ENCODE measurements around the gene TSKU.

GRCh38 chr11:76824980-76825725 is 42.0 kb downstream of the TSKU start:
- TF ChIP-seq CTCF (IDR thresholded peaks at IDR 0.05) (no peak), POLR2A (IDR thresholded peaks at IDR 0.05) (no peak)
